Lung microvascular endothelial cell (primary cell): ENCODE measurements around the gene SLC28A3. TPM values are rescaled to one million over a fixed set of nuclear protein-coding genes. Genes with fewer than 3 reads are reported as not detected.

Experiments used
- DNase-seq, 2 donors: peaks; one replicate each; pipeline versions ENCODE4 v3.0.0 to v3.0.0-alpha.2; 2010; ENCODE audit warnings: low read depth in 2 of 2
- total RNA-seq: library from RNA; depleted of rRNA; stranded (reverse); fragments of >200 nt; gene quantifications from 2 replicates; pipeline ENCODE4 v1.2.1, GENCODE V29; 2014

The SLC28A3 gene
- total RNA-seq, 1 donor from 2014 or later: not detected

DNA sequence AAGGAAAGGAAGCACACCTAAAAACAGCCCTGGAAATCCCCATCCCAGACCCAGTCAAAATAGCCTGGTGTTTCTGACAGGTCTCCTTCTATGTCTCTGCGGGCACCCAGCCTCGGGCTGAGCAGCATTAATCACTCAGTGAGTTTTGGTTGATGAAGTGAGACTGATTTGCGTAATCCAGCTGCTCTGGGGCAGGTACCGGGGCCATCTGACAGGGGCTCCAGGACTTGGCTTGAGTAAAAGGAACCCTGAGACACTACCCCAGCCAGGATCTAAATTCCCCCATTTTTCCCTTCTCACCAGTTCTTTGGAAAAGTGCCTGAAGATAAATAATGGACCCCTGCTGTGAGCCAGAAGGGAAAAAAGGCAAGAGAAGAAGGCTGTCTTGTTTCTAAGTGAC is 596 bp downstream of the SLC28A3 start:
- no peak for DNase-seq

- DNase-seq: no peak
Measured at GRCh38 chr9:84339503-84339902, 1.1 kb downstream of the SLC28A3 start.

GRCh38 chr9:84338792-84339191 is 1.8 kb downstream of the SLC28A3 start:
- no peak for DNase-seq

- DNase-seq: no peak
Measured at GRCh38 chr9:84337252-84337651, 3.3 kb downstream of the SLC28A3 start.

DNA sequence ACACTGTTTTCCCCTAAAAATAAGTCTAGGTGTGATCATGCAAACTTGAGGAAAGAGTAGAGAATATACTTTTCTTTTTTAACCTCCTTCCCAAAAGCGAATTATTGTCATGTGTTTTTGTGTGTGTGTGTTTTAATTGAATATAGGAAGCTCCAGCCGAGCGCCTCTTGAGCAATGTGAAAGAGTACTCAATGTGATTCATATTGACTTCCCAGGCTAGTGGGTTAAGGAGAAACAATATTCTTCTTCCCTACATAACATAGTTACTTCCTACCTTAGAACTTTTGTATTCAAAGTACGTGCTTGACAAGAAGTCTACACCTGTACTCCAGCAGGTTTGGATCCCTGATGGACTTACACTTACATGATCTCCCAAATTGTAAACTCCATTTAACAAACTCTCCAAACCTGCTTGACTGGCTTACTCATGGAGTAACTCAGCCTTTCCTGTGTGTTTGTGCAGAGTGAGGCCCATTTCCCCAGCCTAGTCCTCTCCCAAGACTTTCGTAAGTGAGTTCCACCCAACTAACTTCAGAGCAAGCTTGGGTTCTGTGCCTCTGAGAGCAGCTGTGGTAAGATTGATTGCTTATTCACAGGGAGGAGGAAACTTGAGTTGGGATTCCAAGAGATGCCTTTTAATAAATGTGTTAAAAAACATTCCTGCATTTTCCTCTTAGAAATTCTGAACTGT is 9.3 kb downstream of the SLC28A3 start:
- DNase-seq: no peak

GRCh38 chr9:84330246-84330645 is 10.3 kb downstream of the SLC28A3 start:
- DNase-seq: no peak

DNA sequence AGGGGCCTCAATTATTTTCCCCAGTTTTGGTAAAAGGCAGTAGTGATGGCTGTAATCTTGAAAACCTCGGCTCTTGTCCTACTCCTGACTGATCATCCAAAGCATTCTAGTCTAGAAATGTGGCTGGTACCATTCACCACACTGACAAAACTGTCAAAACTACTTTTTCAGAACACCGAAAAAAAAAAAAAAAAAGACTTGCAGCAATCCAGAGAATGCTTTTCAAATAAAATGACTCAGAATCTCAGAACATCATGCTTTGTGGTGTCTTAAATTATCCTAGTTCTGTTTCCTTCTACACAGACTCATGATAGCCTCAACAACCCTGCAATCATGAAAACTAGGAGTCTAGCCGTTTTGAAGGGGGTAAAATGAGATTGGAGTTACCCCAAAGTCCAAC is 13.4 kb downstream of the SLC28A3 start:
- no peak for DNase-seq

DNA sequence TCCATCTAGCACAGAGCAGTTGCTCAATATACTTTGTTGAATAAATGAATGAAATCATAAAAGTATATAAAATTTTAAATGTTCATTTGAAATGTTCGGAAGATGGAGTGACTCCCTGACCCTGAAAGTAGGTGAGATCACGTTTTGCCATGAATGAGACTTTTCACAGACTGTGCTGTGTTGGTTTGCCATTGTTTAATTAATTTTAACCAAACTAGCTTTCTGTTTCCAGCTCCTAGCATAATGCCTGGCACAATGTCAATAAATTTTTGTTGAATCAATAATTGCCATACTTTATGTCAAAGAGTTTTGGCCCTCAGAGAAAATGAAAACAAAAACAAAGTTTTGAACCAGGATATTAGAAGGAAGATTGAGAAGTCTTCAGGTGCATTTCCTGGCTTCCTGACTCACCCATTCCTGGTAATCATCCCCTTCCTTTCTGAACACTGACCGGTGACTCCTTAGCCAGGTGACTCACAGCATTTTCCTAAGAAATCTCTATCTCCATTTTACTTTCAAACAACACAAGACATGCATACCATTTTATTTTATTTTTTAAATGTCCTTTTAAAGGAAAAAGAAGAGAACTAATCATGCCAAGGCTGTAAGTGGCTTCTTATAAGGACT is 15.1 kb downstream of the SLC28A3 start:
- peak in 1 of 2 donors; percentile 49 for DNase-seq

GRCh38 chr9:84324811-84325210 is 15.7 kb downstream of the SLC28A3 start:
- DNase-seq: no peak

DNA sequence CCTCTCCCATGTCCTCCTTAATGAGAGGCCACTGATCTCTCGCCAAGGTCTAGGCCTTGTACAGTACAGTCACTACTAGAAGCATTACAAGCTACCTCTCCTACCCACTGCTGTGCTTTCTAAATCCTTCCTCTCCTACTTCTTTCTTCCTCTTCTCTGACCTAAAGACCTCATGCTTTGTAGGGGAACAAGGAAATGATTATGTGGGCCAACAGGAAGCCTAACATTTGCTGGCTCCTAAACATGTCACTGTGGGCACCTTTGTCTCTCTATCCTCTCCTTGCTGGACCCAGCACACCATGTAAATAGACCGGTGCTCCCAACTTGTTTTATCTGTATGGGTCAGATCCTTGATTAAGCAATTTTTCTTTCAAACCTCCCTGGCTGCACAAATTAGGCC is 16.7 kb downstream of the SLC28A3 start:
- DNase-seq: peak; percentile 7 to 8

DNA sequence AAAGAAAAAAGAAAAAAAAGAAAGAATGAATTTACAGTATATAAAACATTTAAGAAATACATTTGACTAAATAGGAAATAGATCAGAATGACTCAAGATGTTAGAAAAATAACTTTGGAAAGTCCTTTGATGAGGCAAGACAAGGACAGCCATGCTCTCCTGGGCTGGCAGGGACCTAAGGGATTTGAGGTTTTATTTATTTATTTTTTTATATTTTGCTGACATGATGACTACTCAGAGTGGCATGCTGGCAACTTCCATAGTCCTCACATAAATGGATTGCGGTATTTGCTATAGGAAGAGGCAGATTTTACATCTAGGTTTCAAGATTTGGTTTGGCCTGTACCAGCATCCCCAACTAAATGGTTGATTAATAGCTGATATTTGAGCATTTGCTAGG is 17.7 kb downstream of the SLC28A3 start:
- DNase-seq: peak in 1 of 2 donors; percentile 36

GRCh38 chr9:84320231-84320630 is 20.3 kb downstream of the SLC28A3 start:
- no peak for DNase-seq

DNA sequence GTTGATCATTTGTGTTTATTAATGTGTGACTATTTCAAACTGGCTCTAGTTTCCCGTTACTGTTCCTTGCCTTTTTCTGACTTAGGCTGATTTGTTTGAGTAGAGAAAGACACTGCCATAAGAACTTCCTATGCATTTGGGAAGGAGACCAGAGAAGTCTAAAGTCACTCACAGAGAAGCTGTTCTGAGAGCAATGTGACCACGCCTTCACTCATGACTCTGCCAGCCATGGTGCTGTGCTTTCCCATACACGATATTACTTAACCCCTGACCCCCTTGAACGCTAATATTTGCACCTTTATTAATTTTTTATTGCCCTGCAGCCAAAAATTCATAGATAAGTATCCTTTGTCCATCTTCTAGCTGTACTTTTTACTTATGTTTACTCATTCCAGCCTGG is 20.9 kb downstream of the SLC28A3 start:
- no peak for DNase-seq

- no peak for DNase-seq
Measured at GRCh38 chr9:84318981-84319380, 21.6 kb downstream of the SLC28A3 start.

DNA sequence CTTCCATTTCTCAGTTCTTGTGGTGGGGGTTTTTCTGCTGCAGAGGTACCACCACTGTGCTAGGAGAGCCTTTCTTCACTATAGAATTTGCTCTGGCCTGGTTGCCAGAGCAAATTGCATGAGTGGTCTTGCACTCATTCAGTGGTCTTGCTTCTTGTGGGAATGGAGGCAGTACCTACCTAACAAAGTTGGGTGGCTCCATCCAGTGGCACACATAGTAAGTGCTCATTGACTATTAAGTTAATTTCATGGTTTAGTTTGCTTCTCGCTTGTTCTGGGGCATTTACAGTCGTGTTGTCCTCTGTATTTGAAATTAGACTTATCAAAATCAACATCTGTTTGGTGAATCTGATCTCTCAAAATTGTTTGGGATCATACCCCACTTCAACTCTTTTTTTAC is 23.0 kb downstream of the SLC28A3 start:
- DNase-seq: peak; percentile 10 to 22

DNA sequence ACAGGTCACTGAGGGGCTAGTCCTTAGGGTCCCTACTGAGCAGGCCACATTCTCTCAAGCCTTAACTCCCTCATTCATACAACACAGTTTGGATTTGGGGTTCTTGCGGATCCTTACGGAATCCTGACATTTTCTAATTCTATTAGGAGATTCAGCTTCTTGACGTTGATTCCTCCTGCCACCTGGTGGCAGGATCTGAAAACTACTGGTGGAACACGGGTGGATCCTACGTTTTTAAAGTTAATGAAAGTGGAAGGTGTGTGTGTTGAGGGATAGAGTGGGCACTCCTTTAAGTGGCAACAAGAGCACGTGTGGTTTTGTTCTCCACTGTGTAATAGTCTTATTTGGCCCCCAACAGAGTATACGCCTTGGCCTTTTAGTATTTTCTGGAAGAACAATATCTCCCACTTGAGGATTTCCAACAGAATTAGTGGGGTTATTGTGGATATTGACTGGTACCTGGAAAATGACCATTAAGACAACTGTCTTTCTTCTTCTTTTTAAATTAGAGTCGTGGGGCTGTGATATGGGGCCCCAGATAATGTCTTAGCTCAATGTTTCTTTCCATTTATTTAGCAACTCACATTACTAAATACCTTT is 25.2 kb downstream of the SLC28A3 start:
- DNase-seq: peak; percentile 69 to 72

- DNase-seq: no peak
Measured at GRCh38 chr9:84314306-84314705, 26.3 kb downstream of the SLC28A3 start.

DNA sequence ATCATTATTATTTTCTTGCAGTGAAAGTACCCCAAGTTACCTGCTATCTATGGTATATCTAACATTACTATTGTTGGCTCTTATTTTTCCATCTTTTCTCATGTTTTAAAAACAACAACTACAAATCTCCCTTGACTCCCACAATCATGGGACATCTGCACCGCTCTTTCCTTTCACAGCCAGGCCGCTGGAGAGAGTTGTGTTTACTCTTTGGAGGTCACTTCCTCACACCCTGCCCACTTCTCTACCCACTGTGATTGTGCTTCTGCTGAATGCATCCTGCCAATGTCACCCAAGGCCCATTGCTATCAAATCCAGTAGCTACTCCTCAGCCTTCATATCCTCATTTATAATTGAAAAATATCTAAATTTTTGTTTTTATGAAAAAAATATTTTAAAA is 29.7 kb downstream of the SLC28A3 start:
- DNase-seq: peak; percentile 46 to 80

DNA sequence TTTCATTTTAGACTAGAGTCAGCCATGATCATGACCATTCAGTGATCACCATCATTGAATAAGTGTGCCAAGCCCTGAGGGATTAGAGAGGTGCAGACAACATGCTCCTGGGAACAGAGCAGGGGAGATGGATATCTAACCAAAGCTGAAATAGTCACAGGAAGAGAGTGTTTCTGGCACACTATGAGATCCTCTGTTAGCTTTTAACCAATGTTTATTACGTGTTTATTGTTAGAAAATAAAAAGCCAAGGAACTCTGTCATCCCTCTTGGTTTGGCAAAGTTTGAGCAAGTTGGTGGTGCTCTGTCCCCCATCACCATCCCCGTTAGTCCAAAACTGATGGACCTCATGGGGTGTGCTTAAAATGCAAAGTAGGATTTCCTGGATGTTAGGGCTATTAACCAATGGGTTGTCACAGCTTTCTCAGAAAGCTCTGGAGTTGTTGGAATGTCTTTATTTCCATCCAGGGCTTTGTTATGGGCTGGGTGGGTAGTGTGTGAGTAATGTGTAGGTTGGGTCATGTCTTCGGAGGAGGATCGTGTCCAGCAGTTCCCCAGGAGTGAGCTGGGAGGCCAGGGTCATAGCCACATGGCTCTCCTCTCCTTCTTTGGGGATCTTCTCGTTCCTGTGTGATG is 34.9 kb downstream of the SLC28A3 start:
- DNase-seq: no peak

GRCh38 chr9:84304166-84304565 is 36.4 kb downstream of the SLC28A3 start:
- no peak for DNase-seq

DNA sequence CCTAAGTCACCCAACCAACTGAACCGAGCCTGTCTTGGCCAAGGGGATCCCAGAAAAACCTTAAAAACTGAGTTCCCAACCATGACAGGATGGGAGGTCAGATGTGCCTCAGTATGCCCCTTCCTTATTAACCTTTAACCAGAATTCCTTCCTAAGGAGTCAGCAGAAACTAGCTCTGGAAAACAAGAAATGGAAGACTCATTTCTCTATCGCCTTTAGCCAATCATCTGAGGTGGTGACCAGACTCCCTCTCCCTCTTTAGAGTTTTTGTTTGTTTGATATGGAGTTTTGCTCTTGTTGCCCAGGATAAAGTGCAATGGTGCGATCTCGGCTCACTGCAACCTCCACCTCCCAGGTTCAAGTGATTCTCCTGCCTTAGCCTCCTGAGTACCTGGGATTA is 37.5 kb downstream of the SLC28A3 start:
- DNase-seq: no peak

GRCh38 chr9:84301851-84302250 is 38.7 kb downstream of the SLC28A3 start:
- peak in 1 of 2 donors; percentile 78 for DNase-seq

GRCh38 chr9:84300271-84300670 is 40.3 kb downstream of the SLC28A3 start:
- no peak for DNase-seq
